GM20431 (cell line): ENCODE measurements around the gene ST6GALNAC5.
"Not testable (repeated sequence)": the region's sequence is repeated elsewhere in the genome, so short reads cannot be mapped to it uniquely, and the experiment has no call there.

Experiments
- in situ Hi-C: fragments of 300-500 bp; cut with MseI, MboI; formaldehyde crosslinking; loops from one replicate; pipeline ENCODE4 v1.15.0; 2020; ENCODE audit warnings: low sequenced_read_pairs; ENCODE audit not compliant: unreplicated experiment

ST6GALNAC5 gene

GRCh38 chr1:76865696-76866286 is 1.5 kb upstream of the ST6GALNAC5 start:
- in situ Hi-C loops = no loop called here

- in situ Hi-C loops = no loop called here
Observed at GRCh38 chr1:76866566-76866965, 714 bp upstream of the ST6GALNAC5 start.

DNA sequence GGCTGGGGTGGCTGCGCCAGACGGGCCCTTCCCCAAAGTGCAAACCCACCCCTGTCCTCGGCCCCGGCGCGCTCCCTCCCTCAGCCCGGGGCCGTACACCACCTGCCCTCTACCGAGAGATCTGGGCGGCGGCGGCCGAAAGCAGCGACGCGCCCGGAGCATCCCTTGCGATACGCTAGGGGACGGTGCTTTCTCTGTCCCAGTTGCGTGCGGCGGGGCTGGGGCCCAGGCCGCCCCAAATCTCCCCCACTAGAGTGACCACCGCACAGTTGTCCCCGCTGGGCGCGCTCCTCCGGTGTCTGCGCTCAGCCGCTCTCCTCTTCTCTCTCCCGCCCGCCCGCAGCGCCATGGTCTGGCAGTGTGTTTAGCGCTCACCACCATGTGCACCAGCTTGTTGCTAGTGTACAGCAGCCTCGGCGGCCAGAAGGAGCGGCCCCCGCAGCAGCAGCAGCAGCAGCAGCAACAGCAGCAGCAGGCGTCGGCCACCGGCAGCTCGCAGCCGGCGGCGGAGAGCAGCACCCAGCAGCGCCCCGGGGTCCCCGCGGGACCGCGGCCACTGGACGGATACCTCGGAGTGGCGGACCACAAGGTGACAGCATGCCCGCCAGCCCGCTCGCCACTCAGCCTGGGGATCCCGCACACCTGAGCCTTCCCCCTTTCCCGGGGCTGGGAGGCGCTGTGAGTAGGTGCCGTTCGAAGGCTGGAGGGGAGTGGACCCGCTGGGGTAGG is 1.0 kb downstream of the ST6GALNAC5 start:
- in situ Hi-C loops = no loop called here

DNA sequence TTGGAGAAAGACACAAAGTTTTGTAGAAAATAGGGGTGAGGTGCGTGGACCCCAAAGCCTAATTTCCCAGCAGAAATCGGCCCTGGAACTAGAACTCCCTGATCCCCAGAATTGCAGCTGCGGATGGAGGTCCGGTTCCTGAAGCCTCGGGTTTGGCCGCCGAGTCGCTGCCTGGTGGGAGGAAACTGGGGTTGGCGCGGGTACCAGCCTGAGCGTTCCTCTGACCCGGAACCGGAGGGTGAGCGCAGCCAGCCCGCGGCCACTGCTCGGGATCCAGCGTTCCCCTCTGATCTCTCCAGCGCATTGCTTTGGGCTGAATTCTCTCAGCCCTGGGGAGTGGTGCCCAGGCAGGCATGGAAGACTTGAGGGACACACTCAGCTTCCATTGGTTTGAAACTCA is 1.6 kb downstream of the ST6GALNAC5 start:
- in situ Hi-C loops = no loop called here

DNA sequence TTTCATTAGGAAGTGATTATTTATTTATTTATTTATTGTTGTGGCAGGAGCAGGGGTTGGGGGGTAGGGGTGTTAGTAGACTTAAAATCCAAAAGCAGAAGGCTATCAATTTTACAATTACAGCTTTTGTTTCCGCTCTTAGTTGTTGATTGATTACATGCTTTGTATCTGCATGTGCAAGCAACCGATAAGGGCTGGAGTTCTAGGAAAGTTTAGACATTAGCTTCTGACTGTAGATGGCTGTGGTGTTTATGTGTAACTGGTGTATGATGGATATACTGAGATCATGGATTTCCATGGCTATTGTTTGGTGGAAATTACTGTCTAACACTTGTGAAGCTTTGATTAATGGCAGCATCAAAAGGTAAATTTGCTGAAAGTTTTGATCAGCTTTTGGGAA is 2.8 kb downstream of the ST6GALNAC5 start:
- in situ Hi-C loops = no loop called here

- in situ Hi-C loops = no loop called here
Observed at GRCh38 chr1:76871355-76871974, 4.2 kb downstream of the ST6GALNAC5 start.

GRCh38 chr1:76872944-76873343 is 5.7 kb downstream of the ST6GALNAC5 start:
- in situ Hi-C loops = no loop called here

DNA sequence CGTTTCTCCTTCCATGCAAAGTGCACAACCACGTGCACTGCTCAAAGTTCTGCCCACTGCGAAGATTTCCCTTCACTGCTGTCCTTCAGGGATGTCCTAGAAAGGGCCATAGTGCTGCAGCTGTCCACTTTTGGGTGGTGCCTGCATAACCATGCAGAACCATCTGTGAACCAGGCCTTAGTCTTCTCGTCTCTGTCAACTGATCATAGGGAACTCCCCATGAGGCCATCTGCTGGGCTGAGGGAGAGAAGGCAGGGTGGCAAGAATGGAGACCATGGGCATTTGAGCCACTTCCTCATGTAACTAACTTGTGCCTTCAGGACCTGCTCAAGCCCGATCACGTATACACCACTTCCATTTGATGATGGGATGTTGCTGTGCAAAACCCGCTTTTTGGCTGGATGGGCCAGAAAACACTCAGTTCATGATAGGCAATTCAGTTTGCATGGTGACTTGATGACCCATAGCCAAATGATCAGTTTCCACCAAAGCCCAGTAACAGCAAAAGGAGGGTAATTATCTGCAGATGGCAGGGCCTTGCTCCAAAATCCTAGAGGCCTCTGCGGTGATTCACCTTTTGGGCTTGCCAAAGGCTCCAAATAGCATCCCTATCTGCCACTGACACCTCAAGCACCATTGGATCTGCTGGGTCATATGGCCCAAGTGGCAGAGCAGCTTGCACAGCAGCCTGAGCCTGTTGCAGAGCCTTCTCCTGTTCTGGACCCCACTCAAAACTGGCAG is 9.5 kb downstream of the ST6GALNAC5 start:
- in situ Hi-C loops = no loop called here

GRCh38 chr1:76879014-76879413 is 11.7 kb downstream of the ST6GALNAC5 start:
- in situ Hi-C loops = not testable (repeated sequence)

GRCh38 chr1:76881762-76882161 is 14.5 kb downstream of the ST6GALNAC5 start:
- in situ Hi-C loops = no loop called here

DNA sequence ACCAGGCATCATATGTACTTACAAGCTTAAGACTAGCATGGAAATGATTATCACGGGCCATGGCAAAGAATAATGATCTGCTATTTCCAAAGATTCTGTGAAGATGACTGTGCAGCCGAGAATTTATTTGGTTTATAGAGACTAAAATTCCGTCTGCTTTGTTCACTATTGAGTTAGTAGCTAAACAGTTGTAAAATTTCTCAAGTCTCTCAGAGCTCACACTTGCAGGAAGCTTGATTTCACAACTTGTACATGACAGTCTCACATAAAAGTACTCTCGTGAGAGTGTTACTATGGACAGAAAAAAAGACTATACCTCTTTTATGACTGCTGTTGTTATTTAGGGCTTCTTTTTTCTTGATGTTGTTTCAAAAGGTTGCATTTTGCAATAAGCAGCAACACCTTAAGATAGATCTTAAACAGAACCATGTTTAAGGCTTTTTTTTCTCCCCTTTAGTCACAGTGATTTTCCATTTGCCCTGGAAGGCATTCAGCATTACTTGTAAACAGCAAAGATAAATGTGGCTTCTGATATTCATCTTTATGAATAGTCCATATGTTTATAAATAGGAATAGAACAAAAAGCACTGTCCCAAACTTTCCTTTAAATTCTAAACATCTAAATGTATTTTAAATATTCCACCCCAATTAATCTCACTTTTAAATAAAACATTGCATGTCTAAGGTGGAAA is 24.8 kb downstream of the ST6GALNAC5 start:
- in situ Hi-C loops = no loop called here

- in situ Hi-C loops = no loop called here
Observed at GRCh38 chr1:76892675-76893074, 25.4 kb downstream of the ST6GALNAC5 start.

- in situ Hi-C loops = no loop called here
Observed at GRCh38 chr1:76901158-76901767, 34.0 kb downstream of the ST6GALNAC5 start.

DNA sequence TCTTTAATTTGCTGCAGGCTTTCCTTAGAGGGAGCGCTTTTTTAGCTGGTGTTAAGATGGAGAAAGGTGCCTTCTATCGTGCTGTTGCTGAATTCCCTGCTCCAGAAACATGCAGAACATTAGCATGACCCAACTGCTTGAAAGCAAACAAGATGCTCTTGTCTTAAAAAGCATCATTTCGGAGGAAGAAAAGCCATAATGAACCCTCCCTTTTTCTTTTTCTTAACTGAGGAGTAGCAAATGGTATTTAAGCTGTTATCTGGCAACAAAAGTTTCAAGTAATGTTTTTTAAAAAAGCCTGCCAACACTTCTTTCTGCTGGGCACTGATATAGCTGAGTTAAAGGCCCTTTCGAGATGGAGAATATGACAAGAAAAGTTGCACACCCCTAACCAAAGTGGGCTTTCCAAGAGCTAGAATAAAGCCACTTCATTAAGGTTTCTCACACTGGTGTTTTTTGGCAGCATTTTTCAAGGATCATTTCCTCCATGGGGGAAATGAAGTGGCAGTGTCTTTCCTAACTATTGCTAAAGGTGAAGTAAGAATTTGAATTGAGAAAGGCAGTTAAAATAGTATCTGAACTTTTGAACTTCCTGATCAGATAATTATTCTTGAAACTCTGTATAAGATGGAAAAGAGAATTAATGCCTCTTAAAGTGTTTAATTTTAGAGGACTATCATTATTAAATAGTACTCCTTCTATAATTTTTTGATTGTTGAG is 38.8 kb downstream of the ST6GALNAC5 start:
- in situ Hi-C loops = no loop called here

DNA sequence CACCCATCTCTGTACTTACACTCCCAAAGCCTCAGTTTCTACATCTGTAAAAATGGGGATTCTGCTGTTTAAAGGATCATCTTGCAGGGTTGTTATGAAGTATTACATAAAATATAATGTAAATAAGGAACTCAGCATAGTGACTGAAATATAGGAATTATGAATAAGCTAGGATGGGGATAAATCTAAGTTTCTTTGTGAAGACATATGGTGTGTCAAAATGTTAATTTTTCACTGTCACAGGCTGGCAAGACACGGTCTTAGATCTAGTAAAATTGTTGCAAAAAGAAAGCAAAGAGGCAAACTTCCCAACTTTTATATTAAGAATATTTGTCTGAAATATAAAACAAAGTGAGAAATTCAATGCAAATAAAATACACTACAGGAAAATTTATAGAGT is 42.0 kb downstream of the ST6GALNAC5 start:
- in situ Hi-C loops = no loop called here

DNA sequence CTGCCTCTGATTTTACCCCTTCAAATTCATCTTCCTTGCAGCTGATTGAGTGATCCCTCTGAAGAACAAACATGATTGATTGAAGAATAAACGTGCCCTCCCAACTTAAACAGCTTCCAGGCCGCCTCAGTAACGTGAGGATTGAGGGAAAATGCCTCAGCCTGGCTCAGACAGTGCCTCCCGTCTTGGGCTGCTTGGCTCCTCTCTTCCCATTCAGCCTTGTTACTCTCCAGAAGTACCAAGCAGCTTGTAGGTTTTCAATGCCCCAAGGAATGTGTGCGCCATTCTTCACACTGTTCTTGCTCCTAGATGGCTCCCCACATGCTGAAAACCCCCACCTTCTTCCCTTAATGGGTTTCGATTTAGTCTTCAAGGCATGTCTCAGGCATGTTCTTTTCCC is 51.8 kb downstream of the ST6GALNAC5 start:
- in situ Hi-C loops = no loop called here

DNA sequence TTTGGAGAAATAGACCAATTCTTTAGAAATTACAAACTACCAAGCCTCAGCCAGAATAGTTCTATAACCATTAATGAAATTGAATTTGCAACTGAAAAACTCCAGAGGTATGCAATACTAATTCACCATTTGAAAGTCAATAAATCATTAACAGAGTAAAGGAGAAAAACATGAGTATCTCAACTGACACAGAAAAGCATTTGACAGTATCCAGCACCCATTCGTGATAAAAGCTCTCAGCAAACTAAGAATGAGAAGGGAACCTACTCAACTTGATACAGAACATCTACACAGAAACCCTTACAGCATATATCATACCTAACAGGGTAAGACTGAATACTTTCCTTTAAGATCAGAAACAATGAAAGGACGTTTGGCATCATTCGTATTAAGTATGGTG is 54.3 kb downstream of the ST6GALNAC5 start:
- in situ Hi-C loops = no loop called here

GRCh38 chr1:76925825-76926224 is 58.5 kb downstream of the ST6GALNAC5 start:
- in situ Hi-C loops = no loop called here

DNA sequence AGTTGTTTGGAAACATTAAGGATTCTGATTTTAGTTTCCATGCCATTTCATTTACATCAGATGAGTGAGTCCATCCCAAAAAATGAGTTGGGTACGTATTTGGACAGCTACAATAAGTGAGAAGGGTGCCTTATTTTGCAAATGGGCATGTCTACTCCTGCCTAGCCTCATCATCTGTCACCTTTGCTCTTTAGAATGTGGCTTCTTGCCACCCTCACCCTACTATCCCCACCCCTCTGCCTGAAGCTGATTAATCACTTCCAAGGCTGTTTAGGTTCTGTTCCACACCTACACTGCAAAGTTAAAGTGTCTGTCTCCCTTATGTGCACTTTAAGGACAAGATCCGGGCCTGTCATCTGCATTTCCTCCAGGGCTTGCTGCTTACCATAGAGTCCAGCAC is 61.2 kb downstream of the ST6GALNAC5 start:
- in situ Hi-C loops = no loop called here
